ENCODE data around the gene MBTPS1.

DNA sequence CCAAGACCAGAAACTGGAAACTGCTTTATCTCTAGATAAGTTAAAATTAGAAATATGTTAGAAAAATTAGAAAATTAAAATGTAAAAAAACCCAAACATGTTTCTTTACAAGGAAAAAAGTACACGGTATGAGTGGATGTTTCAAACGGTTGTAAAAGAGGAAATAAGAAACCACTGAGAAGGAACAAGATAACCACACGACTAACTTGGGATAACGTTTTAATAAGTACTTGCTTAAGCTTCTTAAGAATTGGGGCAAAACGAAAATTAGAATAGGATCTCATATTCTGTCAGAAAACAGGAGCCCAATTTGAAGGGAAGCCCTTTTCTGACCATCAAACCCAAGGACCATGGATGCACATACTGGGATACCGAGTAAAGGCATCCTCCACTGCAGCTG, 31.0 kb downstream of the MBTPS1 start:
- TF ChIP-seq CTCF (IDR thresholded peaks at IDR 0.05; ENCODE audit: insufficient read depth, low read length, poor library complexity, severe bottlenecking) (no peak), EZH2phosphoT487 (conservative IDR thresholded peaks at IDR 0.05; ENCODE audit: low read length) (no peak)
